ENCODE results near the gene ZNF263. TPM values are rescaled to one million over a fixed set of nuclear protein-coding genes. Genes with fewer than 3 reads are reported as not detected.

The ZNF263 gene
- total and polyA plus RNA-seq, 2 of the 13 experiments (the other 11 are each of a cell fraction or from before 2014, with no cell fraction given): 10.2 to 41.2 TPM

- TF ChIP-seq HNF4G (IDR thresholded peaks at IDR 0.05; ENCODE audit: borderline replicate concordance, low read depth, low read length) (no peak), HNF4G (CRISPR knock-in tag; IDR thresholded peaks at IDR 0.05; ENCODE audit: borderline replicate concordance, low read depth) (0 out of 2 replicates have a peak, but pooled peaks have one; percentile 49), ZNF501 (CRISPR knock-in tag; IDR thresholded peaks at IDR 0.05) (peak; percentile 74), ZNF138 (CRISPR knock-in tag; IDR thresholded peaks at IDR 0.05; ENCODE audit: low read depth) (no peak), NCOR1 (IDR thresholded peaks at IDR 0.05; ENCODE audit: borderline replicate concordance, low read length) (peak; percentile 54; the same call in 1 of the 2 replicates), KLF16 (CRISPR knock-in tag; IDR thresholded peaks at IDR 0.05) (peak in 1 of 2 experiments; percentile 78; a peak in 2 of 4 replicates), ISX (CRISPR knock-in tag; conservative IDR thresholded peaks at IDR 0.05) (no peak), BATF2 (CRISPR knock-in tag; IDR thresholded peaks at IDR 0.05) (no peak), ZNF280D (CRISPR knock-in tag; IDR thresholded peaks at IDR 0.05) (peak; percentile 47; the same call in 1 of the 2 replicates), XBP1 (CRISPR knock-in tag; IDR thresholded peaks at IDR 0.05) (no peak), NFYC (CRISPR knock-in tag; IDR thresholded peaks at IDR 0.05) (peak; percentile 76), HINFP (CRISPR knock-in tag; IDR thresholded peaks at IDR 0.05; ENCODE audit: low read depth) (peak; percentile 55; the same call in 1 of the 2 replicates), SKI (IDR thresholded peaks at IDR 0.05; ENCODE audit: partially characterized antibody) (no peak), ZSCAN25 (CRISPR knock-in tag; IDR thresholded peaks at IDR 0.05) (peak; percentile 90; the same call in 1 of the 2 replicates), HNRNPLL (IDR thresholded peaks at IDR 0.05; ENCODE audit: low read depth, low read length, poor library complexity, severe bottlenecking) (peak; percentile 75), CREM (IDR thresholded peaks at IDR 0.05) (peak; percentile 98), CREM (CRISPR knock-in tag; IDR thresholded peaks at IDR 0.05) (peak; percentile 61), ZNF101 (CRISPR knock-in tag; IDR thresholded peaks at IDR 0.05; ENCODE audit: borderline replicate concordance, low read depth) (no peak), SIN3B (IDR thresholded peaks at IDR 0.05; ENCODE audit: low read length) (0 out of 2 replicates have a peak, but pooled peaks have one; percentile 70), ZKSCAN8 (CRISPR knock-in tag; IDR thresholded peaks at IDR 0.05; ENCODE audit: borderline replicate concordance) (peak; percentile 22; the same call in 1 of the 2 replicates), DDIT3 (CRISPR knock-in tag; IDR thresholded peaks at IDR 0.05) (no peak), GABPA (IDR thresholded peaks at IDR 0.05; ENCODE audit: low read depth, low read length) (peak; percentile 91), GABPA (CRISPR knock-in tag; IDR thresholded peaks at IDR 0.05; ENCODE audit: low read depth) (peak; percentile 96), KLF11 (CRISPR knock-in tag; IDR thresholded peaks at IDR 0.05) (0 out of 2 replicates have a peak, but pooled peaks have one; percentile 81), MIER2 (CRISPR knock-in tag; IDR thresholded peaks at IDR 0.05) (no peak), RFXANK (CRISPR knock-in tag; IDR thresholded peaks at IDR 0.05) (no peak), NCOA1 (CRISPR knock-in tag; IDR thresholded peaks at IDR 0.05) (0 out of 2 replicates have a peak, but pooled peaks have one; percentile 81)
These were observed 48.3 kb upstream of the ZNF263 start, which contains the start of gene ZNF200 (continued) for GRCh38 chr16:3234857-3235561.

Measured in HepG2 (cell line).